Hepatocyte (in vitro differentiated cells): ENCODE data around the gene RPTOR. TPM values are rescaled to one million over a fixed set of nuclear protein-coding genes. Genes with fewer than 3 reads are reported as not detected.
A peak's percentile ranks its signal among the peaks of the same experiment; 100 is the strongest.

Experiments used
- DNase-seq: peaks from one replicate; pipeline ENCODE4 v3.0.0-alpha.2; 2016; ENCODE audit warnings: low spot score
- H2AFZ ChIP-seq: fragments of 200-600 bp; sonication (generic); 2 replicates; pipeline ENCODE4 v1.6.0; 2016; ENCODE audit warnings: antibody characterized with exemption, mild to moderate bottlenecking
- H3K27ac ChIP-seq: fragments of 200-600 bp; sonication (generic); 2 replicates; pipeline ENCODE4 v1.5.1; 2016; ENCODE audit warnings: mild to moderate bottlenecking
- H3K27me3 ChIP-seq: fragments of 200-600 bp; sonication (generic); 2 replicates; pipeline ENCODE4 v1.6.1; 2016
- H3K36me3 ChIP-seq: fragments of 200-600 bp; sonication (generic); replicated peaks from 2 replicates; pipeline ENCODE4 v1.5.1; 2016; ENCODE audit warnings: low read depth; ENCODE audit not compliant: insufficient read depth
- H3K4me1 ChIP-seq: fragments of 200-600 bp; sonication (generic); 2 replicates; pipeline ENCODE4 v1.5.1; 2016; ENCODE audit warnings: mild to moderate bottlenecking, moderate library complexity; ENCODE audit not compliant: insufficient read depth
- H3K4me2 ChIP-seq: fragments of 200-600 bp; sonication (generic); 2 replicates; pipeline ENCODE4 v1.6.0; 2016
- H3K4me3 ChIP-seq: fragments of 200-600 bp; sonication (generic); 2 replicates; pipeline ENCODE4 v1.5.1; 2016; ENCODE audit warnings: mild to moderate bottlenecking
- H3K79me2 ChIP-seq: fragments of 200-600 bp; sonication (generic); 2 replicates; pipeline ENCODE4 v1.6.0; 2017; ENCODE audit warnings: mild to moderate bottlenecking
- H3K9me2 ChIP-seq: fragments of 200-600 bp; sonication (generic); replicated peaks from 2 replicates; pipeline ENCODE4 v1.6.0; 2017; ENCODE audit warnings: mild to moderate bottlenecking; ENCODE audit not compliant: insufficient read depth
- H3K9me3 ChIP-seq: fragments of 200-600 bp; sonication (generic); 2 replicates; pipeline ENCODE4 v1.5.1; 2016; ENCODE audit warnings: low read depth, mild to moderate bottlenecking
- H4K20me1 ChIP-seq: fragments of 200-600 bp; sonication (generic); 2 replicates; pipeline ENCODE4 v1.6.0; 2016; ENCODE audit warnings: mild to moderate bottlenecking; ENCODE audit not compliant: insufficient read depth, poor library complexity, severe bottlenecking
- CTCF ChIP-seq: fragments of 200-600 bp; sonication (generic); IDR thresholded peaks from 2 replicates; pipeline ENCODE4 v1.5.1; 2016; ENCODE audit warnings: antibody characterized with exemption, mild to moderate bottlenecking; ENCODE audit not compliant: poor library complexity
- EZH2 ChIP-seq: fragments of 200-600 bp; sonication (generic); IDR thresholded peaks from 2 replicates; pipeline ENCODE4 v1.6.1; 2016; ENCODE audit warnings: antibody characterized with exemption, mild to moderate bottlenecking, borderline replicate concordance
- EZH2phosphoT487 ChIP-seq: fragments of 200-600 bp; sonication (generic); IDR thresholded peaks from one replicate; pipeline ENCODE4 v1.6.1; 2018; ENCODE audit warnings: antibody characterized with exemption, mild to moderate bottlenecking, low read depth, moderate library complexity; ENCODE audit not compliant: unreplicated experiment, severe bottlenecking
- WGBS: methylation state at CpG from one replicate; pipeline ENCODE4 v1.1.6; 2016; ENCODE audit warnings: low lambda C conversion rate; ENCODE audit errors: missing lambda C conversion rate; 5-methylcytosine and 5-hydroxymethylcytosine counted together
- polyA plus RNA-seq: library from polyadenylated mRNA; unstranded; fragments of >200 nt; fragmentation: Nextera tagmentation; extraction: Ambion mirVana; gene quantifications from 2 replicates; pipeline ENCODE4 v1.2.1, GENCODE V29; 2016
- total RNA-seq: library from RNA; depleted of rRNA; stranded (reverse); fragments of >200 nt; gene quantifications from 2 replicates; pipeline ENCODE4 v1.2.3, GENCODE V29; 2014

RPTOR gene
- total and polyA plus RNA-seq, 2 experiments from 2014 or later, result 14.1 to 20.6 TPM

GRCh38 chr17:80671039-80671824 lies 126.6 kb downstream of the RPTOR start:
- Histone ChIP-seq H3K4me1 (peaks cover 10% of the 10 kb centered on the region), H3K27me3 (no peaks in the 10 kb centered on the region), H3K4me3 (no peak overlapping the region), H3K36me3 (no peaks in the 10 kb centered on the region), H2AFZ (no peak overlapping the region), H3K79me2 (peaks cover 61% of the 10 kb centered on the region), H3K9me2 (no peaks in the 10 kb centered on the region), H4K20me1 (no peaks in the 10 kb centered on the region), H3K27ac (no peak overlapping the region), H3K9me3 (no peaks in the 10 kb centered on the region), H3K4me2 (no peak overlapping the region)
- TF ChIP-seq CTCF, result no peak
- TF ChIP-seq EZH2, result no peak
- TF ChIP-seq EZH2phosphoT487, result no peak
- WGBS, result 69% methylated on average over 14 of the region's 14 CpGs
- DNase-seq, result no peak

- no peaks in the 10 kb centered on the region for H3K9me2 ChIP-seq
- H3K4me3 ChIP-seq, result no peak overlapping the region
- DNase-seq, result no peak
- no peaks in the 10 kb centered on the region for H3K9me3 ChIP-seq
- TF ChIP-seq EZH2phosphoT487, result no peak
- H3K27me3 ChIP-seq, result no peaks in the 10 kb centered on the region
- peaks cover 10% of the 10 kb centered on the region for H3K4me1 ChIP-seq
- no peak overlapping the region for H2AFZ ChIP-seq
- peaks cover 61% of the 10 kb centered on the region for H3K79me2 ChIP-seq
- no peak overlapping the region for H3K4me2 ChIP-seq
- H3K36me3 ChIP-seq, result no peaks in the 10 kb centered on the region
- WGBS, result 97% methylated on average over 5 of the region's 5 CpGs
- no peaks in the 10 kb centered on the region for H4K20me1 ChIP-seq
- H3K27ac ChIP-seq, result no peak overlapping the region
These were observed 127.1 kb downstream of the RPTOR start for GRCh38 chr17:80671825-80672110.

GRCh38 chr17:80673152-80673920 lies 128.7 kb downstream of the RPTOR start:
- Histone ChIP-seq H3K4me2 (no peak overlapping the region), H3K79me2 (peaks cover 72% of the 10 kb centered on the region), H3K27me3 (no peaks in the 10 kb centered on the region), H4K20me1 (no peaks in the 10 kb centered on the region), H3K36me3 (no peaks in the 10 kb centered on the region), H3K9me3 (no peaks in the 10 kb centered on the region), H3K4me1 (peaks cover 10% of the 10 kb centered on the region), H3K9me2 (no peaks in the 10 kb centered on the region), H3K4me3 (no peak overlapping the region), H3K27ac (peak overlapping the region; percentile 25), H2AFZ (no peak overlapping the region)
- 53% methylated on average over 14 of the region's 14 CpGs for WGBS
- no peak for DNase-seq
- TF ChIP-seq CTCF, result no peak
- TF ChIP-seq EZH2phosphoT487, result no peak
- no peak for TF ChIP-seq EZH2

GRCh38 chr17:80675438-80676095 lies 130.9 kb downstream of the RPTOR start:
- no peak overlapping the region for H2AFZ ChIP-seq
- no peak overlapping the region for H3K27ac ChIP-seq
- no peaks in the 10 kb centered on the region for H3K27me3 ChIP-seq
- no peak overlapping the region for H3K4me3 ChIP-seq
- no peaks in the 10 kb centered on the region for H3K36me3 ChIP-seq
- no peak for TF ChIP-seq EZH2phosphoT487
- TF ChIP-seq CTCF, result no peak
- H3K4me2 ChIP-seq, result no peak overlapping the region
- H3K4me1 ChIP-seq, result peaks cover 10% of the 10 kb centered on the region
- H3K9me2 ChIP-seq, result no peaks in the 10 kb centered on the region
- H3K79me2 ChIP-seq, result peaks cover 61% of the 10 kb centered on the region
- H4K20me1 ChIP-seq, result no peaks in the 10 kb centered on the region
- WGBS, result 95% methylated on average over 19 of the region's 19 CpGs
- DNase-seq, result no peak
- H3K9me3 ChIP-seq, result no peaks in the 10 kb centered on the region
